Natural killer cell (primary cell): Measurements from ENCODE around the gene FMO1. TPM values are rescaled to one million over a fixed set of nuclear protein-coding genes. Genes with fewer than 3 reads are reported as not detected.

Experiments used
- ATAC-seq, 3 donors: fragments of 150-1000 bp in 2 of 3; fragments of 200-7000 bp in 1 of 3; cut with Tn5 transposase; 1 replicate in 1 of 3; 2 replicates in 2 of 3; pipeline ENCODE4 v1.10.0; 2021; ENCODE audit warnings: mild to moderate bottlenecking in 2 of 3, moderate library complexity in 2 of 3
- DNase-seq, 2 donors: peaks; one replicate each; pipeline versions ENCODE4 v3.0.0 to v3.0.0-alpha.2; 2013 to 2021; ENCODE audit warnings: mixed read lengths in 1 of 2
- H3K27ac ChIP-seq: one replicate; pipeline ENCODE4 v1.5.1; 2013; ENCODE audit warnings: mild to moderate bottlenecking, low read length
- H3K27me3 ChIP-seq: one replicate; pipeline ENCODE4 v1.6.1; 2013; ENCODE audit warnings: low read length; ENCODE audit not compliant: control insufficient read depth, insufficient read depth
- H3K36me3 ChIP-seq: one replicate; pipeline ENCODE4 v1.6.1; 2013; ENCODE audit warnings: low read length; ENCODE audit not compliant: control insufficient read depth, insufficient read depth
- H3K4me1 ChIP-seq: one replicate; pipeline ENCODE4 v1.6.1; 2013; ENCODE audit warnings: low read length; ENCODE audit not compliant: control insufficient read depth, insufficient read depth
- H3K4me3 ChIP-seq: one replicate; pipeline ENCODE4 v1.5.1; 2013; ENCODE audit warnings: low read length
- H3K9me3 ChIP-seq: one replicate; pipeline ENCODE4 v1.6.1; 2013; ENCODE audit warnings: low read length; ENCODE audit not compliant: control insufficient read depth, insufficient read depth
- H3K27ac Mint-ChIP-seq, 2 donors: one replicate each; pipeline ENCODE4 v1.8.0; 2022; ENCODE audit warnings: mild to moderate bottlenecking in 2 of 2, mixed read lengths in 2 of 2, moderate library complexity in 1 of 2
- H3K27me3 Mint-ChIP-seq, 2 donors: one replicate each; pipeline ENCODE4 v1.8.0; 2022; ENCODE audit warnings: low read depth in 2 of 2, mixed read lengths in 2 of 2
- H3K36me3 Mint-ChIP-seq: one replicate; pipeline ENCODE4 v1.8.0; 2022; ENCODE audit warnings: mixed read lengths
- H3K4me1 Mint-ChIP-seq, 2 donors: one replicate each; pipeline ENCODE4 v1.8.0; 2022; ENCODE audit warnings: mixed read lengths in 2 of 2
- H3K4me3 Mint-ChIP-seq: one replicate; pipeline ENCODE4 v1.8.0; 2022; ENCODE audit warnings: mild to moderate bottlenecking, moderate library complexity, mixed read lengths
- H3K9me3 Mint-ChIP-seq, 2 donors: one replicate each; pipeline ENCODE4 v1.8.0; 2022; ENCODE audit warnings: mixed read lengths in 2 of 2
- WGBS: methylation state at CpG from one replicate; pipeline ENCODE4 v1.1.7; 2013; ENCODE audit warnings: missing lambda C conversion rate; ENCODE audit not compliant: insufficient coverage; 5-methylcytosine and 5-hydroxymethylcytosine counted together
- intact Hi-C: fragments of 100-400 bp; cut with micrococcal nuclease; formaldehyde crosslinking; loops from one replicate; pipeline ENCODE4 v1.14.2; 2022
- total RNA-seq, 4 donors: library from RNA; stranded (reverse); fragments of 120-200 nt in 1 of 4; gene quantifications; one replicate each; pipeline versions ENCODE4 v1.2.3 to v1.2.4, GENCODE V29; 2013 to 2022
- TF ChIP-seq, protein P1 (sequence below): fragments of 200-600 bp; IDR thresholded peaks from one replicate; pipeline ENCODE4 v1.8.0; 2022; ENCODE audit warnings: antibody characterized with exemption

FMO1 gene
- total RNA-seq, 3 donors from 2014 or later (not counting 1 experiment from before 2014, with no cell fraction given), result not detected

DNA sequence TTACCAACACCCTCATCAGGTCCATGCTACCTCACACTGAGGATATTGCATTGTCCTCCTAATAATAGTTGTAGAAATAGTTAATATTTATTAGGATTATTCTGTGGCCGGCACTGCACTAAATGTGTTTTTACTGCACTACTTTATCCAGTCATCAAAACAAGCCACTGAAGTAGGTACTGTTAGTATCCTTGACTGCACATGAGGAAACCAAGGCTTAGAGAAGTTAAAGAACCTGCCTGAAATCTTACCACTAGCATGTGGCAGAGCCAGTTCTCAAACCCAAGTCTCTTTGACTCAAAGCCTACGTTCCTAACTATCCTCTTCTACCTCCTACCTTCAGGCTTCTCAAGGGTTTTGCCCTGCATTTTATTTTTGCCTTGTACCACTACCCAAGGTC, 30.9 kb downstream of the FMO1 start:
- no peak overlapping the region for H3K27ac Mint-ChIP-seq
- ATAC-seq (no peak), DNase-seq (no peak)
- no peak overlapping the region for H3K27ac ChIP-seq
- WGBS, result 35% methylated on average over 1 of the region's 2 CpGs
- peaks cover 5 to 47% of the 10 kb centered on the region in 2 donors for H3K27me3 Mint-ChIP-seq
- TF ChIP-seq, protein P1, sequence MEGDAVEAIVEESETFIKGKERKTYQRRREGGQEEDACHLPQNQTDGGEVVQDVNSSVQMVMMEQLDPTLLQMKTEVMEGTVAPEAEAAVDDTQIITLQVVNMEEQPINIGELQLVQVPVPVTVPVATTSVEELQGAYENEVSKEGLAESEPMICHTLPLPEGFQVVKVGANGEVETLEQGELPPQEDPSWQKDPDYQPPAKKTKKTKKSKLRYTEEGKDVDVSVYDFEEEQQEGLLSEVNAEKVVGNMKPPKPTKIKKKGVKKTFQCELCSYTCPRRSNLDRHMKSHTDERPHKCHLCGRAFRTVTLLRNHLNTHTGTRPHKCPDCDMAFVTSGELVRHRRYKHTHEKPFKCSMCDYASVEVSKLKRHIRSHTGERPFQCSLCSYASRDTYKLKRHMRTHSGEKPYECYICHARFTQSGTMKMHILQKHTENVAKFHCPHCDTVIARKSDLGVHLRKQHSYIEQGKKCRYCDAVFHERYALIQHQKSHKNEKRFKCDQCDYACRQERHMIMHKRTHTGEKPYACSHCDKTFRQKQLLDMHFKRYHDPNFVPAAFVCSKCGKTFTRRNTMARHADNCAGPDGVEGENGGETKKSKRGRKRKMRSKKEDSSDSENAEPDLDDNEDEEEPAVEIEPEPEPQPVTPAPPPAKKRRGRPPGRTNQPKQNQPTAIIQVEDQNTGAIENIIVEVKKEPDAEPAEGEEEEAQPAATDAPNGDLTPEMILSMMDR, result no peak
- peaks cover 2% of the 10 kb centered on the region for H3K27me3 ChIP-seq
- H3K36me3 ChIP-seq, result no peaks in the 10 kb centered on the region
- no peaks in the 10 kb centered on the region for H3K9me3 Mint-ChIP-seq
- H3K4me1 Mint-ChIP-seq, result no peaks in the 10 kb centered on the region
- no peaks in the 10 kb centered on the region for H3K36me3 Mint-ChIP-seq
- H3K4me3 ChIP-seq, result no peak overlapping the region
- no peak overlapping the region for H3K4me3 Mint-ChIP-seq
- no peaks in the 10 kb centered on the region for H3K4me1 ChIP-seq
- intact Hi-C loops, result no loop called here
- no peaks in the 10 kb centered on the region for H3K9me3 ChIP-seq

GRCh38 chr1:171279678-171280077, 31.4 kb downstream of the FMO1 start:
- no peaks in the 10 kb centered on the region for H3K4me1 ChIP-seq
- DNase-seq (no peak), ATAC-seq (no peak)
- no peaks in the 10 kb centered on the region for H3K9me3 ChIP-seq
- TF ChIP-seq, protein P1, result no peak
- Mint-ChIP-seq H3K4me3 (no peak overlapping the region), H3K4me1 (no peaks in the 10 kb centered on the region), H3K9me3 (no peaks in the 10 kb centered on the region), H3K27me3 (peaks cover 5 to 47% of the 10 kb centered on the region in 2 donors), H3K27ac (no peak overlapping the region), H3K36me3 (no peaks in the 10 kb centered on the region)
- peaks cover 2% of the 10 kb centered on the region for H3K27me3 ChIP-seq
- no peaks in the 10 kb centered on the region for H3K36me3 ChIP-seq
- WGBS, result 41% methylated on average over 3 of the region's 3 CpGs
- H3K4me3 ChIP-seq, result no peak overlapping the region
- H3K27ac ChIP-seq, result no peak overlapping the region
- intact Hi-C loops, result no loop called here

- H3K36me3 Mint-ChIP-seq, result no peaks in the 10 kb centered on the region
- no peak overlapping the region for H3K4me3 ChIP-seq
- H3K27me3 ChIP-seq, result peaks cover 2% of the 10 kb centered on the region
- TF ChIP-seq, protein P1, result no peak
- H3K4me1 Mint-ChIP-seq, result no peaks in the 10 kb centered on the region
- H3K27me3 Mint-ChIP-seq, result peaks cover 5 to 44% of the 10 kb centered on the region in 2 donors
- H3K9me3 ChIP-seq, result no peaks in the 10 kb centered on the region
- DNase-seq (no peak), ATAC-seq (no peak)
- intact Hi-C loops, result no loop called here
- no peak overlapping the region for H3K4me3 Mint-ChIP-seq
- 86% methylated on average over 7 of the region's 7 CpGs for WGBS
- no peak overlapping the region for H3K27ac ChIP-seq
- no peak overlapping the region for H3K27ac Mint-ChIP-seq
- H3K4me1 ChIP-seq, result no peaks in the 10 kb centered on the region
- no peaks in the 10 kb centered on the region for H3K36me3 ChIP-seq
- H3K9me3 Mint-ChIP-seq, result no peaks in the 10 kb centered on the region
Measured at GRCh38 chr1:171280599-171280998, 32.3 kb downstream of the FMO1 start.

GRCh38 chr1:171286032-171286705, 37.9 kb downstream of the FMO1 start:
- ATAC-seq (no peak), DNase-seq (no peak)
- 21% methylated on average over 4 of the region's 4 CpGs for WGBS
- no peak overlapping the region for H3K27ac ChIP-seq
- H3K9me3 ChIP-seq, result no peaks in the 10 kb centered on the region
- H3K4me3 ChIP-seq, result no peak overlapping the region
- TF ChIP-seq, protein P1, result no peak
- intact Hi-C loops, result no loop called here
- H3K4me1 ChIP-seq, result no peaks in the 10 kb centered on the region
- H3K27ac Mint-ChIP-seq, result no peak overlapping the region
- no peak overlapping the region for H3K4me3 Mint-ChIP-seq
- H3K27me3 ChIP-seq, result peaks cover 2% of the 10 kb centered on the region
- no peaks in the 10 kb centered on the region for H3K36me3 Mint-ChIP-seq
- no peaks in the 10 kb centered on the region for H3K9me3 Mint-ChIP-seq
- H3K36me3 ChIP-seq, result no peaks in the 10 kb centered on the region
- peaks cover 3 to 43% of the 10 kb centered on the region in 2 donors for H3K27me3 Mint-ChIP-seq
- no peaks in the 10 kb centered on the region for H3K4me1 Mint-ChIP-seq
